OCI-LY1 (cell line): ENCODE measurements around the gene HLA-DMB.

Experiments used
- CTCF ChIP-seq: fragments of 200-600 bp; sonication (generic), shearing (Covaris generic); IDR thresholded peaks from 2 replicates; pipeline ENCODE4 v1.5.1; 2017; ENCODE audit warnings: mild to moderate bottlenecking, antibody characterized with exemption, low read length, moderate library complexity, mixed read lengths
- EZH2 ChIP-seq: fragments of 200-600 bp; sonication (generic), shearing (Covaris generic); IDR thresholded peaks from 2 replicates; pipeline ENCODE4 v1.8.0; 2017; ENCODE audit warnings: borderline replicate concordance, mixed run types, mild to moderate bottlenecking, antibody characterized with exemption, low read length, moderate library complexity, mixed read lengths

- no peak for TF ChIP-seq CTCF
- no peak for TF ChIP-seq EZH2
Observed at GRCh38 chr6:32953775-32954174, 12.9 kb upstream of the HLA-DMB start.
